OCI-M1 (cell line): ENCODE data around the gene TXNDC12.

Source experiments
- DNase-seq: peaks from one replicate; lab custom pipeline; 2025; lab: John Stamatoyannopoulos, UW

Gene TXNDC12

DNA sequence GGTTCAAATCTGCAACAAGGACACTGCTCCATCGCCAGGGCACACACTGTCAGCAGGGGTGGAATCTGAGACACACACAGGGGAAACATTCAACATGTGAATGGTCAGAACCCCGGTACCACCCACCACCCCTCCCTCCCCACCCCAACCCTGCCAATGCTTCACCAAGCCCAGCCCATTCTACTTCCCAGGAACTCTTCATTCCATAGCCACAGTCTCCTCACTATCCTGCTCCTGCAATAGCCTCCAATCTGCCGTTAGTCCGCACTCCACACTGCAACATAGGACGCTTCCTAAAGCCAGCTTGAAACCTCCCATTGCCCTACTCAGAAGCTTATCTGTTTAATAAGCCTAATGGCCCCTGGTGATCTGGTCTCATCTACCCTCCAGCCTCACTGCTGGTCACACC lies 57.0 kb downstream of the TXNDC12 start:
- no peak for DNase-seq

DNA sequence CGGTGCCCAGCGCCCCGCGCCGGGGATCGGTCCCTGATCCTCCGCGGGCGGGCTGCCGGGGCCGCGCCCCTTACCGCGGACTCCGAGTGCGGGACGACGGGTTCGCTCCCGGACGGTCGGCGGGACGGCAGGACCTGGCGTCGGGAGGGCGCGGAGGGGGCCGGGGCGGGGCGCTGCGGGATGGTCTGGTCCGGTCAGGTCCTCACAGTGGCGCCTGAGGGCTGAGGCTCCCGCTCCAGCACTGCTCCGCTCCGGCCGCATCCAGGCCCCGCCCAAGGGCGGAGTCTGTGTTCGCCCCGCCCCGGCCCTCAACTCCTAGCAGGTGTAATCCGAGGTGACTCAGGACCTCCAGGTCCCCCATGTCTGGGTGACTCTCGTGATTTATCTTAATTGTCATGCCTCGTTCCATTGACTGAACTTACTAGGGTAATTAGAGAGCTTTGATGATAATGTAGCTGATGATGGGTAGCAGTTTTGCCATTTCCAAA lies 64.5 kb downstream of the TXNDC12 start, which contains the start of gene RAB3B:
Gene RAB3B (minus strand): TSS at position 223 of the 488 bp plus-strand sequence. CDS start 13,583 bp downstream, outside the sequence.
- peak; percentile 34 for DNase-seq

DNA sequence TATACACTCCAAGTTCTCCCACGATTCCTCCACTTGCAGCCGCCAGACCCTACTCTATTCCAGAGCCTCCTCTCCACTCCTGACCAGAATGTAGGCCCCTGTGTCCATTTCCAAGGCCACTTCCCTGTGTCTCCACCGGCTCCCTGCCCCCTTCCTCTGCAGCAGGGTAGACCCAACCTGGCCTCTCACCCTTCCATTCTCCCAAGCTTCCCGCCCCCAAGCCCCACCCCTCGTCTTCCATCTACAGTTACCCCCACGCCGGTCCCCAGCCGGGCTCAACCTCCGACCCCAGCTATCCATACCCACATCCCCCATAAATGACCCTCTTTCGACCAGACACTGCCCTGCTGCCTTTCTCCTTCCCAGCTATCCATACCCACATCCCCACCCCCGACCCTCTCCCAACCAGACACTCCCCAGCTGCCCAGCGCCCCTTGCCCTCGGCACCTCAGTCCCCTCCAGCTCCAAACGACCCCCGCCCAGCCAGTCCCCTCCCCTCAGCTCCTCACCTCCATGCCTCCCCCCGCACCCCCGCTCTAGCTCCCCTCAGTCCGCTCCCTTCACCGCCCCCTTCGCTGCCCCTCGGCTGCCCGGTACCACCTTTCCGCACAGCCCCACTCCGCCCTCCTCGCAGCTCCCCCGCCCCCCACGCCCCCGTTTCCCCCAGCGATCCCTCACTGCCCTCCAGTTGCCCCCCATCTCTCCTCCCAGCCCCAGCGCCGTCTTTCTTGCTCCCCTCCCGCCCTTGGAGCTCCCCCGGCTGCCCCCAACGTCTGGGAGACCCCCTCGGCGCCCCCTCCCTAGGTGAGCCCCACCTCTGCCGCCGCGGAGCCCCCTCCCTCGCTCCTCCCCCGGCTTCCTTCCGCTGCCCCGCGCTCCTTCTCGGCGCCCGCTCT lies 65.2 kb downstream of the TXNDC12 start:
- no peak for DNase-seq

DNA sequence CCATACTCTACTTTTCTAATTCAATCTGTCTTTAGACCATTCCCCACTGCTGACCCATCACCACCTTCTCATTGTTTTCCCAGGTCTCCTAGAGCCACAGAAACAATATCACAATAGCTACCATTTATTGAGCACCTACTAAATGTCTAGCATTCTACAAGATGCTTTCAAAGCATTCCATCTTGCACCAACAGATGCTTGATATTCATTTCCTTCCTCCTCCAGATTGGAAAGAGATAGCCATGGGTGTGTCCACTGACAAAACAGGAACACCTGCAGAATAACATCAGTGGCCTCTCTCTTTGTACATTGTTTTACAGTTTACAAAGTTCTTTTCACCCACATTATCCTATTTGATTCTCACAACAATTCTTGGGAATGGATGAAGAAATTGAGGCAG lies 66.7 kb downstream of the TXNDC12 start:
- DNase-seq, result no peak

DNA sequence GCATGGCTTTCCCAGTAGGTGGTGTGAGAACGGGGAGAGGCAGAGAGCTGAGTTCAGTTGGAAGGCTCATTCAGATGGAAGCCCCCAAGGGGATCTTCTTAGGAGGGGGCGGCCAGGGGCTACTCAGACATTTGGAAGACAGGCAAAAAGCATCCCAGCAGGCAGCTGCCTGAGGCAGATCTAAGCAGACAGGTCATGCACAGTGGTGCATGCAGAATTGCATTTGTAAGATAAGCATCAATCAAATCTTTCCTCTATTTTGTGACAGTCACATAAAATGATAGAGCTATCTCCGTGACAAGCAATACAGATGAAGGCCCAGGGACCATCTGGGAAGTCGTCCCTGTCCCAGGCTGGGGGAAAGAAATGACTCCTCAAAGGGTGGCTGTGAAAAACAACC lies 68.3 kb downstream of the TXNDC12 start:
- DNase-seq, result no peak

DNA sequence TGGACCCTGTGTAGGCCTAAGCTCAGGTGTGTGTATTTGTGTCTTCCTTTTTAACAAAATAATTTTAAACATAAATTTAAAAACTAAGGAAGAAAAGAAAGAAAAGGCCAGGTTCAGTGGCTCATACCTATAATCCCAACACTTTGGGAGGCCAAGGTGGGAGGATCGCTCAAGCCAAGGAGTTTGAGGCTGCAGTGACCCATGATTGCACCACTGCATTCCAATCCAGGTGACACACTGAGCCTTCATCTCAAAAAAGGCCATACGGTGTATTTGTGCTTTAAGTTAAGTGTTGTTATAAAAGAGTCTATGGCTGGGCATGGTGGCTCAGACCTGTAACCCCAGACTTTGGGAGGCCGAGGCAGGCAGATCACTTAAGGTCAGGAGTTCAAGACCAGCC lies 72.8 kb downstream of the TXNDC12 start:
- no peak for DNase-seq

DNA sequence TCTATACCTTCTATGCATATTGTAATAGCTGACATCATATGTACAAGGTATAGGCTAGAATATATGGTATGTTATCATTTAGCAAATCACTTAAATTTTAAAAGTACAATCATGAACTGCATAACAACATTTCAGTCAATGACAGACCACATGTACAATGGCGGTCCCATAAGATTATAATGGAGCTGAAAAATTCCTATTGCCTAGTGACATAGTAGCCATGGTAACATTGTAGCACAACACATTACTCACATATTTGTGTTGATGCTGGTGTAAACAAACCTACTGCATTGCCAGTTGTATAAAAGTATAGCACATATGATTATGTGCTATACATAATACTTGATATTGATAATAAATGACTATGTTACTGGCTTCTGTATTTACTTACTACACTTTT lies 73.4 kb downstream of the TXNDC12 start:
- no peak for DNase-seq

DNA sequence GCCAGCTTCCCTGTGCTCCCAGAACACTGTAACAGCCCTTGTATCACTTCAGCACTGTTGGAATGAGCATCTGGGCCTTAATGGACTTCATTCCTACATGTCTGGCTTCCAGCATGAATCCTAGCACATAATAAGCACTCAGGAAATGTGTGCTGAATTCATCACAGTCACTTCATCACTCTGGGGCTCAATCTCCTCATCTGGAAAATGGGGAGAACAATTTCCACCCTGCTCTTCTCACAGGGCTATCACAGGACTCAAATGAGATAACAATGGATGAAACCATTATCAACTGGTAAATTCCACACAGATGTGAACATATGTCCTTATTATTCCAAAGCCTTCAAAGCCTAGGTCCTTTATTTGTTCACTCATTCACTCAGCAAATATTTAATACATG lies 76.9 kb downstream of the TXNDC12 start:
- DNase-seq, result no peak

DNA sequence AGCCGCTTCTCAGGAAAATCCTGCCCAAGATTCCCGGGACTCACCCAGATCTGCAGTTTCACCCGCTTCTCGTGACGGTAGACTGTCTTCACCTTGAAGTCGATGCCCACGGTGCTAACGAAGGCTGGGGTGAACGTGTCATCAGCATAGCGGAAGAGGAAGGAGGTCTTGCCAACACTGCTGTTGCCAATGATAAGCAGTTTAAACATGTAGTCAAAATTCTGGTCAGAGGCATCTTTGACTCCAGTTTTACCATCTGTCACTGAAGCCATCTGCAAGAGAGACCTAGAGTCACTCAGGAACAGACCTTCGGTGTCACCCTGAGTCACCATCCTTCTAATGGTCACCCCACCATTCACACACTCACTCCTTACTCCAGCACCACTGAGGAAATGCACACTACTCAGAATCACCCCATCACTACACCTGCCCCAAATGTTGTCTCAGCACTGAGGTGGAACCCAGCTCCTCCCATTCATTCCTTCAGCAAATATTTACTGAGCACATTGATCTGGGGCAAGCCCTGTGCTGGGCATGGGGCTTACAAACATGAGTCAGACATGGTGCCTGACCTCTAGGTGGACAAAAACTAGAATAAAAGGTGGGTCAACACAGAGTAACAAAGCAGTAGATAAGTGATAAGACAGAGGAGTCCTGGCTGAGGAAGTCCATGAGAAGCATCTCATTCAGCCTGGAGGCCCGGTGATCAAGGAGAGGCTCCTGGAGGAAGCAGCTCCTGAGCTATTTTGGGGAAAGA lies 78.0 kb downstream of the TXNDC12 start:
- no peak for DNase-seq

DNA sequence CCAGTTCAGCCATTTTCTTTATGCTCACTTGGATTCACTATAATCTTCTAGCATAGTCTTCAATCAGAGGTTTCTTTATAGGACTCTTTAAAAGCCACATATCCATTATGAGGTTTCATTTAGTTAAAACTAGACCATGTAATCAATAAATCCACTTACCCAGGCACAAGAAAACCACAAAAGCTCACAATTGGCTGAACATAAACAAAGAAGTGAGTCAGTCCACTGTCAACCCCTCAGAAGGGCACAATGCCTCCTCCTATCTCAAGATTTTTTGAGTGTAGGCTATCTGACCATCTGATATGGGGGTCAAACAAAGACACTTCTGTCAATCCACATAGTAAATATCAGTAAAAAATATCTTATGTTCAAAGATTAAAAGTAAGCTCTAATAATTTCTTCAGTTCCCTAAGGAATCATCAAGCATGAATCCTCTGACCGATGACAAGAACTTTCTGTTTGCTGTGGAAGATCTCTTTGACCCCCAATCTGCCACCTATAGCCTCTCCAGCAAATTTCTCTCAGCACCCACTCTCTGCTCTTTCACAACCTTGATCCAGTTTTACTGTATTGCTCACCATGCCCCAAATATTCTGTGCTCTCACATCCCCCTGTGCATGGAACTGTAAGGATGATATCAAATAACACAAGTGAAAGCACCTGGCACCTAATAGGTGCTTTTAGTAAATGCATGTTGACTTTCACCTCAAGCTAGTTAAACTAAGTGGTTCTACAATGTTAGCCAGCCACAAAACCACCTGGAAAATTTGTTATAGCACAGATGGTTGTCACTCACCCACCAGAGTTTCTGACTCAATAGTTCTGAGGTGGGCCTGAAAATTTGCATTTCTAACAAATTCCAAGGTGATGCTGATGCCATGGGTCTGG lies 81.2 kb downstream of the TXNDC12 start:
- no peak for DNase-seq
